Activated T-helper 1 cell treated with Interleukin-2 at 50 U/mL for 16 hours (primary cell): ENCODE results near the gene NMU.
"Not testable (repeated sequence)": the region's sequence is repeated elsewhere in the genome, so short reads cannot be mapped to it uniquely, and the experiment has no call there.

Source experiments
- DNase-seq: peaks from one replicate; pipeline ENCODE4 v3.0.0-alpha.2; 2020; ENCODE audit warnings: low read depth

NMU gene

DNA sequence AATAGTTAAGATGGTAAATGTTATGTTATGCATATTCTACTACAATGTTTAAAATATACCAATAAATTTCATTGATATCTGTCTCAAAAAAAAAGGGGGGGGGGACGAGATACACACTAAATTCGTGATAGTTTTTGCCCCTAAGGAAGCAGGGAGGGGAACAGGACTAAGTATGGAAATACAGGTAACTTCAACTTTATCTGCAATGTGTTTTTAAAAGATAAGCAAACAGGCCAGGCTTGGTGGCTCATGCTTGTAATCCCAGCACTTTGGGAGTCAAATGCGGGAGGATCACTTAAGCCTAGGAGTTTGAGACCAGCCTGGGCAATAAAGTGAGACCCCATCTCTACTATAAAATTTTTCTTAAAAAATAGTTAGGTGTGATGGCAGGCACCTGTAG lies 76.0 kb downstream of the NMU start:
- DNase-seq, result no peak

- DNase-seq, result no peak
Measured at GRCh38 chr4:55554453-55555030, 81.6 kb downstream of the NMU start.

GRCh38 chr4:55553441-55554201 lies 82.5 kb downstream of the NMU start:
- no peak for DNase-seq

DNA sequence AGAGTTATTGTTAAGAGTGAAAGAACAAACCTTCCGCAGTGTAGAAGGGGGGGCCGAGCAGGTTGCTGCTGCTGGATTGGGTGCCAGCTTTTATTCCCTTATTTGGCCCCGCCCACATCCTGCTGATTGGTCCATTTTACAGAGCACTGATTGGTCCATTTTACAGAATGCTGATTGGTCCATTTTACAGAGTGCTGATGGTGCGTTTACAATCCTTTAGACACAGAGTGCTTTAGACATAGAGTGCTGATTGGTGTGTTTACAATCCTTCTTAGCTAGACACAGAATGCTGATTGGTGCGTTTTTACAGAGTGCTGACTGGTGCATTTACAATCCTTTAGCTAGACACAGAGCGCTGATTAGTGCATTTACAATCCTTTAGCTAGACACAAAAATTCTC lies 84.1 kb downstream of the NMU start:
- DNase-seq, result not testable (repeated sequence)

- no peak for DNase-seq
Measured at GRCh38 chr4:55549888-55550287, 86.2 kb downstream of the NMU start.

- DNase-seq, result no peak
Measured at GRCh38 chr4:55547918-55548317, 88.2 kb downstream of the NMU start.

- no peak for DNase-seq
Measured at GRCh38 chr4:55547466-55547770, 88.7 kb downstream of the NMU start.

GRCh38 chr4:55546756-55547465 lies 89.2 kb downstream of the NMU start, which contains the start of gene CLOCK:
Gene CLOCK, minus strand, starts transcription at chr4:55546909. Its CDS starts 64,124 bp downstream, at chr4:55482785.
- DNase-seq, result peak; percentile 78

DNA sequence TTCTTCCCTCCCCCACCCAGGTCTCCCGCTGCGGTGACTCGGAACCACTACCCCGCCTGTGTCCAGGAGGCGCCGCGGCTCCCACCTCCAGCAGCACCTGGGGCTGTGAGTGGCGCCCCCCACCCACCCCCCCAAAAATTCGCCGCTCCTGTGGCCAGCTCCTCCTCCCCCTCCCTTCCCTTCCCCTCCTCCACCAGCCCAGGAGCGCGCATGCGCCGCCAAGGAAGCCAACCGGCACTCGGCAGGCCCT lies 89.7 kb downstream of the NMU start:
- DNase-seq, result no peak

GRCh38 chr4:55545641-55546505 lies 90.2 kb downstream of the NMU start:
- peak; percentile 45 for DNase-seq
